PC-3 (cell line): ENCODE measurements around the gene SART3. TPM values are rescaled to one million over a fixed set of nuclear protein-coding genes. Genes with fewer than 3 reads are reported as not detected.

Experiments
- ATAC-seq: fragments of 200-7000 bp; cut with Tn5 transposase; 2 replicates; pipeline ENCODE4 v1.9.1; 2020; ENCODE audit warnings: mild to moderate bottlenecking, moderate library complexity
- BruUV-seq: library from RNA; stranded (reverse); fragments of 400-500 nt; replicated peaks from 2 replicates; lab custom pipeline; 2021; lab: Mats Ljungman, UMichigan
- CTCF ChIA-PET: fragments of 300-600 bp; sonication (Branson Sonifier 250); formaldehyde crosslinking; loops from one replicate; lab custom pipeline; 2022; ENCODE audit warnings: antibody characterized with exemption; lab: Charles Lee
- POLR2A ChIA-PET: fragments of 300-600 bp; sonication (Branson Sonifier 250); formaldehyde crosslinking; loops from one replicate; lab custom pipeline; 2022; ENCODE audit warnings: antibody characterized with exemption; ENCODE audit not compliant: unreplicated experiment; lab: Charles Lee
- DNase-seq: peaks from one replicate; pipeline ENCODE4 v3.0.0-alpha.2; 2015
- H2AFZ ChIP-seq: fragments of 300-600 bp; sonication (generic); 2 replicates; pipeline ENCODE4 v1.6.0; 2016; ENCODE audit warnings: antibody characterized with exemption, low read length
- H3F3A ChIP-seq: fragments of 300-600 bp; sonication (generic); one replicate; pipeline ENCODE4 v1.6.0; 2017; ENCODE audit warnings: antibody characterized with exemption, low read length, control low read depth, mild to moderate bottlenecking; ENCODE audit not compliant: unreplicated experiment
- H3K27ac ChIP-seq: fragments of 300-600 bp; sonication (generic); 2 replicates; pipeline ENCODE4 v1.5.1; 2016; ENCODE audit warnings: mild to moderate bottlenecking, low read length
- H3K27me3 ChIP-seq: fragments of 300-600 bp; sonication (generic); 2 replicates; pipeline ENCODE4 v1.6.1; 2016; ENCODE audit warnings: low read length, mixed read lengths
- H3K36me3 ChIP-seq: fragments of 300-600 bp; sonication (generic); 2 replicates; pipeline ENCODE4 v1.6.1; 2016; ENCODE audit warnings: low read depth, mixed run types, low read length, mixed read lengths
- H3K4me1 ChIP-seq: fragments of 300-600 bp; sonication (generic); 2 replicates; pipeline ENCODE4 v1.5.1; 2016; ENCODE audit warnings: low read length; ENCODE audit not compliant: insufficient read depth
- H3K4me2 ChIP-seq: fragments of 300-600 bp; sonication (generic); 2 replicates; pipeline ENCODE4 v1.6.0; 2016; ENCODE audit warnings: low read length
- H3K4me3 ChIP-seq: fragments of 300-600 bp; sonication (generic); 2 replicates; pipeline ENCODE4 v1.5.1; 2016; ENCODE audit warnings: mild to moderate bottlenecking, low read length, mixed read lengths
- H3K79me2 ChIP-seq: fragments of 300-600 bp; sonication (generic); 2 replicates; pipeline ENCODE4 v1.6.1; 2017; ENCODE audit warnings: low read length, mixed read lengths
- H3K9ac ChIP-seq: fragments of 300-600 bp; sonication (generic); 2 replicates; pipeline ENCODE4 v1.6.0; 2016; ENCODE audit warnings: mild to moderate bottlenecking, low read length
- H3K9me2 ChIP-seq: fragments of 300-600 bp; sonication (generic); replicated peaks from 2 replicates; pipeline ENCODE4 v1.6.1; 2016; ENCODE audit warnings: mixed run types, low read length, mixed read lengths
- H3K9me3 ChIP-seq: fragments of 300-600 bp; sonication (generic); 2 replicates; pipeline ENCODE4 v1.6.1; 2016; ENCODE audit warnings: low read length, mixed read lengths
- H4K20me1 ChIP-seq: fragments of 300-600 bp; sonication (generic); 2 replicates; pipeline ENCODE4 v1.6.1; 2016; ENCODE audit warnings: low read length, mixed read lengths
- CTCF ChIP-seq: fragments of 300-600 bp; sonication (generic); conservative IDR thresholded peaks from 2 replicates; pipeline ENCODE4 v1.5.1; 2017; ENCODE audit warnings: antibody characterized with exemption, low read depth, mild to moderate bottlenecking, low read length
- EZH2 ChIP-seq: fragments of 300-600 bp; sonication (generic); IDR thresholded peaks from one replicate; pipeline ENCODE4 v1.6.1; 2017; ENCODE audit warnings: antibody characterized with exemption, mild to moderate bottlenecking, low read length; ENCODE audit not compliant: unreplicated experiment
- EZH2phosphoT487 ChIP-seq: fragments of 300-600 bp; sonication (generic); IDR thresholded peaks from 2 replicates; pipeline ENCODE4 v1.6.1; 2018; ENCODE audit warnings: mild to moderate bottlenecking, antibody characterized with exemption, low read length, borderline replicate concordance
- intact Hi-C: fragments of 100-400 bp; cut with micrococcal nuclease; formaldehyde crosslinking; loops from 2 replicates; pipeline ENCODE4 v1.9.0; 2023
- total RNA-seq: library from RNA; depleted of rRNA; stranded (reverse); fragments of >200 nt; gene quantifications from 2 replicates; pipeline ENCODE4 v1.2.3, GENCODE V29; 2014

Gene SART3
- total RNA-seq, 1 experiment from 2014 or later = 165 TPM

DNA sequence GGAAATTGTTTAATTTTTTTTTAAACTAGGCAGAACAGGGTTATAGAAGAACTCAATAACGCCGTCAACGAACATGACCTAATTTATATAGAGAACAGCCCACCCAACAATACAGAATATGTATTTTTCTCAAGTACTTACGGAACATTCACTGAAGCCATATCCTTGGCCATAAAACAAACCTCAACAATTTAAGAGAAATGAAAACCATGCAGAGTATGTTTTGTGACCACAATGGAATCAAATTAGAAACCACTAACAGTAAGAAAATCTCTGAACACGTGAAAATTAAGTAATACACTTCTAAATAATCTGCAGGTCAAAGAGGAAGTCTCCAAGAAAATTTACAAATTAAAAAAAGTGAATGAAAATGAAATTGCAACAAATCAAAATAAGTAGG, 9.4 kb downstream of the SART3 start:
- ChIA-PET CTCF (no interaction called here), POLR2A (no interaction called here)
- no peaks in the 10 kb centered on the region for H3K9me2 ChIP-seq
- H3K79me2 ChIP-seq = peaks cover 96% of the 10 kb centered on the region
- H3K27ac ChIP-seq = no peak overlapping the region
- no peak overlapping the region for H2AFZ ChIP-seq
- peaks cover 51% of the 10 kb centered on the region for H4K20me1 ChIP-seq
- TF ChIP-seq EZH2phosphoT487 = no peak
- no peaks in the 10 kb centered on the region for H3F3A ChIP-seq
- no peak overlapping the region for H3K9ac ChIP-seq
- no peaks in the 10 kb centered on the region for H3K9me3 ChIP-seq
- ATAC-seq (no peak), DNase-seq (no peak)
- no peaks in the 10 kb centered on the region for H3K27me3 ChIP-seq
- peaks cover 41% of the 10 kb centered on the region for H3K36me3 ChIP-seq
- no peak overlapping the region for H3K4me2 ChIP-seq
- H3K4me3 ChIP-seq = no peak overlapping the region
- intact Hi-C loops = no loop called here
- BruUV-seq = no TSS peak
- no peaks in the 10 kb centered on the region for H3K4me1 ChIP-seq

GRCh38 chr12:108548954-108549521, 11.9 kb downstream of the SART3 start:
- Histone ChIP-seq H3K9ac (no peak overlapping the region), H3K4me3 (no peak overlapping the region), H3K9me3 (no peaks in the 10 kb centered on the region), H3F3A (no peaks in the 10 kb centered on the region), H3K36me3 (peaks cover 54% of the 10 kb centered on the region), H3K27me3 (no peaks in the 10 kb centered on the region), H2AFZ (no peak overlapping the region), H3K79me2 (peaks cover 86% of the 10 kb centered on the region), H3K4me1 (no peaks in the 10 kb centered on the region), H4K20me1 (peaks cover 41% of the 10 kb centered on the region), H3K27ac (no peak overlapping the region), H3K9me2 (no peaks in the 10 kb centered on the region), H3K4me2 (no peak overlapping the region)
- intact Hi-C loops = no loop called here
- BruUV-seq = no TSS peak
- DNase-seq = no peak
- POLR2A ChIA-PET = no interaction called here
- ATAC-seq = no peak
- TF ChIP-seq EZH2 = no peak
- no peak for TF ChIP-seq CTCF
- TF ChIP-seq EZH2phosphoT487 = no peak
- CTCF ChIA-PET = no interaction called here

DNA sequence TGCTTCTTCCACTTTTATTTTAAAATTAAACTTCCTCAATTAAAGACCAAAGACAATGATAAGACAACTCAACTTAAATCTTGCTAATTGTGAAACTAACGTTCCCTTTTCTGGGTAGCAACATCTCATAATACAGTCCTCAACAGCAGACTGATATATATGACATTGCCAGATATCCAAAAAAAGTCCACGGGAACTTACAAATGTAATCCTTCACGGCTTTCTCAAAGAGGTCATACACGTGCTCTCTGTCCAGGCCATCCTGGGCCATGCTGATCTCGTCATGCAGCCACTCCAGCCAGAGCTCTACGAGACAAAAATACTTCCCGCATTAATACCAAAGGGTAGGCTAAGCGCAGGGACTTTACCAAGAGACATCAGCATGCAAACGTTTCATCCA, 13.3 kb downstream of the SART3 start:
- Histone ChIP-seq H3K27ac (no peak overlapping the region), H3K4me1 (no peaks in the 10 kb centered on the region), H4K20me1 (peaks cover 35% of the 10 kb centered on the region), H3F3A (no peaks in the 10 kb centered on the region), H3K36me3 (peaks cover 67% of the 10 kb centered on the region), H3K4me3 (no peak overlapping the region), H3K4me2 (no peak overlapping the region), H3K9me2 (no peaks in the 10 kb centered on the region), H3K27me3 (no peaks in the 10 kb centered on the region), H3K9me3 (no peaks in the 10 kb centered on the region), H3K9ac (no peak overlapping the region), H3K79me2 (peaks cover 86% of the 10 kb centered on the region), H2AFZ (no peak overlapping the region)
- ChIA-PET CTCF (no interaction called here), POLR2A (no interaction called here)
- no TSS peak for BruUV-seq
- DNase-seq = no peak
- TF ChIP-seq CTCF (no peak), EZH2phosphoT487 (no peak), EZH2 (no peak)
- ATAC-seq = no peak
- intact Hi-C loops = no loop called here
